HEK293 (cell line): ENCODE measurements around the gene ANKRD30A.

Source experiments
- CTCF ChIA-PET: fragments of 350-600 bp; formaldehyde crosslinking; extraction: SDS; loops from one replicate; lab custom pipeline; 2021; ENCODE audit warnings: antibody characterized with exemption; lab: Yijun Ruan, JAX
- POLR2A ChIA-PET: fragments of 300-600 bp; formaldehyde crosslinking; extraction: SDS; loops from one replicate; lab custom pipeline; 2020; ENCODE audit warnings: antibody characterized with exemption, inconsistent platforms; lab: Yijun Ruan, JAX
- H3K27ac ChIP-seq: fragments of 200-500 bp; sonication (Bioruptor generic); 2 replicates; pipeline ENCODE4 v1.5.1; 2014; ENCODE audit warnings: low read depth, low read length, control low read depth, inconsistent platforms; ENCODE audit errors: extremely low read depth
- H3K36me3 ChIP-seq, 2 experiments: fragments of 200-500 bp in 1 of 2; sonication (Bioruptor generic) in 1 of 2; 1 replicate in 1 of 2; 2 replicates in 1 of 2; pipeline ENCODE4 v1.5.1; 2014 to 2017; ENCODE audit warnings: inconsistent platforms in 2 of 2, low read length in 2 of 2; ENCODE audit not compliant: control insufficient read depth in 2 of 2, insufficient read depth in 1 of 2
- H3K4me1 ChIP-seq: fragments of 200-500 bp; sonication (Bioruptor generic); 2 replicates; pipeline ENCODE4 v1.5.1; 2014; ENCODE audit warnings: mild to moderate bottlenecking, low read length, inconsistent platforms; ENCODE audit not compliant: control insufficient read depth, insufficient read depth
- H3K4me3 ChIP-seq: 2 replicates; pipeline ENCODE4 v1.5.1; 2011; ENCODE audit warnings: low read depth, mild to moderate bottlenecking, control low read depth, low read length, moderate library complexity
- H3K9me3 ChIP-seq: fragments of 200-500 bp; sonication (Bioruptor generic); 2 replicates; pipeline ENCODE4 v1.5.1; 2014; ENCODE audit warnings: low read depth, low read length, inconsistent platforms; ENCODE audit not compliant: control insufficient read depth, insufficient read depth
- SP2 ChIP-seq: fragments of 450-650 bp; formaldehyde crosslinking; IDR thresholded peaks from 2 replicates; pipeline ENCODE4 v1.5.1; 2016; ENCODE audit warnings: missing biosample characterization, missing genetic modification characterization
- ZFP41 ChIP-seq: fragments of 450-650 bp; formaldehyde crosslinking; IDR thresholded peaks from 2 replicates; pipeline ENCODE4 v1.5.1; 2016; ENCODE audit warnings: missing biosample characterization, missing genetic modification characterization, borderline replicate concordance
- ZNF23 ChIP-seq: fragments of 450-650 bp; formaldehyde crosslinking; IDR thresholded peaks from 2 replicates; pipeline ENCODE4 v1.5.1; 2016; ENCODE audit warnings: missing biosample characterization, missing genetic modification characterization, borderline replicate concordance
- ZNF248 ChIP-seq: fragments of 450-650 bp; formaldehyde crosslinking; IDR thresholded peaks from 2 replicates; pipeline ENCODE4 v1.5.1; 2017; ENCODE audit warnings: missing biosample characterization, missing genetic modification characterization
- ZNF266 ChIP-seq: fragments of 450-650 bp; formaldehyde crosslinking; IDR thresholded peaks from 2 replicates; pipeline ENCODE4 v1.5.1; 2016; ENCODE audit warnings: missing biosample characterization, missing genetic modification characterization, low read depth
- ZNF473 ChIP-seq: fragments of 450-650 bp; formaldehyde crosslinking; IDR thresholded peaks from 2 replicates; pipeline ENCODE4 v1.5.1; 2017; ENCODE audit warnings: missing biosample characterization, missing genetic modification characterization
- ZNF488 ChIP-seq: fragments of 450-650 bp; formaldehyde crosslinking; IDR thresholded peaks from 2 replicates; pipeline ENCODE4 v1.5.1; 2016; ENCODE audit warnings: missing biosample characterization, missing genetic modification characterization
- ZNF777 ChIP-seq: fragments of 450-650 bp; formaldehyde crosslinking; IDR thresholded peaks from 2 replicates; pipeline ENCODE4 v1.5.1; 2017; ENCODE audit warnings: missing biosample characterization, missing genetic modification characterization, borderline replicate concordance
- TF ChIP-seq, protein P1 (sequence below): fragments of 450-650 bp; IDR thresholded peaks from 2 replicates; pipeline ENCODE4 v1.5.1; 2018; ENCODE audit warnings: missing biosample characterization, missing genetic modification characterization
- TF ChIP-seq, protein P2 (sequence below): fragments of 450-650 bp; formaldehyde crosslinking; conservative IDR thresholded peaks from 2 replicates; pipeline ENCODE4 v1.5.1; 2016; ENCODE audit warnings: low read depth, missing biosample characterization, missing genetic modification characterization
- TF ChIP-seq, protein P3 (sequence below): fragments of 450-650 bp; formaldehyde crosslinking; IDR thresholded peaks from 2 replicates; pipeline ENCODE4 v1.5.1; 2016; ENCODE audit warnings: missing biosample characterization, missing genetic modification characterization
- TF ChIP-seq, protein P4 (sequence below): fragments of 450-650 bp; formaldehyde crosslinking; IDR thresholded peaks from 2 replicates; pipeline ENCODE4 v1.5.1; 2017; ENCODE audit warnings: missing biosample characterization, missing genetic modification characterization
- TF ChIP-seq, protein P5 (sequence below): fragments of 450-650 bp; formaldehyde crosslinking; IDR thresholded peaks from 2 replicates; pipeline ENCODE4 v1.5.1; 2016; ENCODE audit warnings: missing biosample characterization, missing genetic modification characterization
- TF ChIP-seq, protein P6 (sequence below): fragments of 450-650 bp; formaldehyde crosslinking; IDR thresholded peaks from 2 replicates; pipeline ENCODE4 v1.5.1; 2016; ENCODE audit warnings: missing biosample characterization, missing genetic modification characterization

ANKRD30A gene

DNA sequence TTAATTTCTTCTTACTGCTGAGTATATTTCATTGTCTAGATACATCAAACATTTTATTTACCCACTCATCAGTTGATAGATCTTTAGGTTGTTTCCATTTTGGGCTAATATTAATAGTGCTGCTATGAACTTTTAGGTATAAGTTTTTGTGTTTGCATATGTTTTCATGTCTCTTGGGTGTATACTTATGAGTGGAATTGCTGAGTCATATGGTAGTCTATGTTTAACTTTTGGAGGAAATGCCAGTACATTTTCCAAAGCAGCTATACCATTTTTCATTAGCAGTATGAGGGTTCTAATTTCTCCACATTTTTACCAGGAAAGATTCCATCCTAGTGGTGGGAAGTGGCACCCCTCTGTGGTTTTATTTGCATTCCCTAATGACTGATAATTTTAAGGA lies 101.1 kb downstream of the ANKRD30A start:
- H3K9me3 ChIP-seq: no peaks in the 10 kb centered on the region
- ChIA-PET CTCF (no interaction called here), POLR2A (no interaction called here)
- no peaks in the 10 kb centered on the region for H3K4me1 ChIP-seq
- TF ChIP-seq ZNF473 (tag by site-specific recombination) (no peak), ZNF266 (tag by site-specific recombination) (no peak), SP2 (no peak), ZNF488 (no peak), ZNF23 (tag by site-specific recombination) (no peak), ZNF777 (no peak)
- TF ChIP-seq, protein P1, sequence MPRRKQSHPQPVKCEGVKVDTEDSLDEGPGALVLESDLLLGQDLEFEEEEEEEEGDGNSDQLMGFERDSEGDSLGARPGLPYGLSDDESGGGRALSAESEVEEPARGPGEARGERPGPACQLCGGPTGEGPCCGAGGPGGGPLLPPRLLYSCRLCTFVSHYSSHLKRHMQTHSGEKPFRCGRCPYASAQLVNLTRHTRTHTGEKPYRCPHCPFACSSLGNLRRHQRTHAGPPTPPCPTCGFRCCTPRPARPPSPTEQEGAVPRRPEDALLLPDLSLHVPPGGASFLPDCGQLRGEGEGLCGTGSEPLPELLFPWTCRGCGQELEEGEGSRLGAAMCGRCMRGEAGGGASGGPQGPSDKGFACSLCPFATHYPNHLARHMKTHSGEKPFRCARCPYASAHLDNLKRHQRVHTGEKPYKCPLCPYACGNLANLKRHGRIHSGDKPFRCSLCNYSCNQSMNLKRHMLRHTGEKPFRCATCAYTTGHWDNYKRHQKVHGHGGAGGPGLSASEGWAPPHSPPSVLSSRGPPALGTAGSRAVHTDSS (tag by site-specific recombination): no peak
- TF ChIP-seq, protein P2, sequence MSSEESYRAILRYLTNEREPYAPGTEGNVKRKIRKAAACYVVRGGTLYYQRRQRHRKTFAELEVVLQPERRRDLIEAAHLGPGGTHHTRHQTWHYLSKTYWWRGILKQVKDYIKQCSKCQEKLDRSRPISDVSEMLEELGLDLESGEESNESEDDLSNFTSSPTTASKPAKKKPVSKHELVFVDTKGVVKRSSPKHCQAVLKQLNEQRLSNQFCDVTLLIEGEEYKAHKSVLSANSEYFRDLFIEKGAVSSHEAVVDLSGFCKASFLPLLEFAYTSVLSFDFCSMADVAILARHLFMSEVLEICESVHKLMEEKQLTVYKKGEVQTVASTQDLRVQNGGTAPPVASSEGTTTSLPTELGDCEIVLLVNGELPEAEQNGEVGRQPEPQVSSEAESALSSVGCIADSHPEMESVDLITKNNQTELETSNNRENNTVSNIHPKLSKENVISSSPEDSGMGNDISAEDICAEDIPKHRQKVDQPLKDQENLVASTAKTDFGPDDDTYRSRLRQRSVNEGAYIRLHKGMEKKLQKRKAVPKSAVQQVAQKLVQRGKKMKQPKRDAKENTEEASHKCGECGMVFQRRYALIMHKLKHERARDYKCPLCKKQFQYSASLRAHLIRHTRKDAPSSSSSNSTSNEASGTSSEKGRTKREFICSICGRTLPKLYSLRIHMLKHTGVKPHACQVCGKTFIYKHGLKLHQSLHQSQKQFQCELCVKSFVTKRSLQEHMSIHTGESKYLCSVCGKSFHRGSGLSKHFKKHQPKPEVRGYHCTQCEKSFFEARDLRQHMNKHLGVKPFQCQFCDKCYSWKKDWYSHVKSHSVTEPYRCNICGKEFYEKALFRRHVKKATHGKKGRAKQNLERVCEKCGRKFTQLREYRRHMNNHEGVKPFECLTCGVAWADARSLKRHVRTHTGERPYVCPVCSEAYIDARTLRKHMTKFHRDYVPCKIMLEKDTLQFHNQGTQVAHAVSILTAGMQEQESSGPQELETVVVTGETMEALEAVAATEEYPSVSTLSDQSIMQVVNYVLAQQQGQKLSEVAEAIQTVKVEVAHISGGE: no peak
- TF ChIP-seq, protein P3, sequence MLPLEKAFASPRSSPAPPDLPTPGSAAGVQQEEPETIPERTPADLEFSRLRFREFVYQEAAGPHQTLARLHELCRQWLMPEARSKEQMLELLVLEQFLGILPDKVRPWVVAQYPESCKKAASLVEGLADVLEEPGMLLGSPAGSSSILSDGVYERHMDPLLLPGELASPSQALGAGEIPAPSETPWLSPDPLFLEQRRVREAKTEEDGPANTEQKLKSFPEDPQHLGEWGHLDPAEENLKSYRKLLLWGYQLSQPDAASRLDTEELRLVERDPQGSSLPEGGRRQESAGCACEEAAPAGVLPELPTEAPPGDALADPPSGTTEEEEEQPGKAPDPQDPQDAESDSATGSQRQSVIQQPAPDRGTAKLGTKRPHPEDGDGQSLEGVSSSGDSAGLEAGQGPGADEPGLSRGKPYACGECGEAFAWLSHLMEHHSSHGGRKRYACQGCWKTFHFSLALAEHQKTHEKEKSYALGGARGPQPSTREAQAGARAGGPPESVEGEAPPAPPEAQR (tag by site-specific recombination): no peak
- TF ChIP-seq, protein P4, sequence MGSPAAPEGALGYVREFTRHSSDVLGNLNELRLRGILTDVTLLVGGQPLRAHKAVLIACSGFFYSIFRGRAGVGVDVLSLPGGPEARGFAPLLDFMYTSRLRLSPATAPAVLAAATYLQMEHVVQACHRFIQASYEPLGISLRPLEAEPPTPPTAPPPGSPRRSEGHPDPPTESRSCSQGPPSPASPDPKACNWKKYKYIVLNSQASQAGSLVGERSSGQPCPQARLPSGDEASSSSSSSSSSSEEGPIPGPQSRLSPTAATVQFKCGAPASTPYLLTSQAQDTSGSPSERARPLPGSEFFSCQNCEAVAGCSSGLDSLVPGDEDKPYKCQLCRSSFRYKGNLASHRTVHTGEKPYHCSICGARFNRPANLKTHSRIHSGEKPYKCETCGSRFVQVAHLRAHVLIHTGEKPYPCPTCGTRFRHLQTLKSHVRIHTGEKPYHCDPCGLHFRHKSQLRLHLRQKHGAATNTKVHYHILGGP (tag by site-specific recombination): no peak
- TF ChIP-seq, protein P5, sequence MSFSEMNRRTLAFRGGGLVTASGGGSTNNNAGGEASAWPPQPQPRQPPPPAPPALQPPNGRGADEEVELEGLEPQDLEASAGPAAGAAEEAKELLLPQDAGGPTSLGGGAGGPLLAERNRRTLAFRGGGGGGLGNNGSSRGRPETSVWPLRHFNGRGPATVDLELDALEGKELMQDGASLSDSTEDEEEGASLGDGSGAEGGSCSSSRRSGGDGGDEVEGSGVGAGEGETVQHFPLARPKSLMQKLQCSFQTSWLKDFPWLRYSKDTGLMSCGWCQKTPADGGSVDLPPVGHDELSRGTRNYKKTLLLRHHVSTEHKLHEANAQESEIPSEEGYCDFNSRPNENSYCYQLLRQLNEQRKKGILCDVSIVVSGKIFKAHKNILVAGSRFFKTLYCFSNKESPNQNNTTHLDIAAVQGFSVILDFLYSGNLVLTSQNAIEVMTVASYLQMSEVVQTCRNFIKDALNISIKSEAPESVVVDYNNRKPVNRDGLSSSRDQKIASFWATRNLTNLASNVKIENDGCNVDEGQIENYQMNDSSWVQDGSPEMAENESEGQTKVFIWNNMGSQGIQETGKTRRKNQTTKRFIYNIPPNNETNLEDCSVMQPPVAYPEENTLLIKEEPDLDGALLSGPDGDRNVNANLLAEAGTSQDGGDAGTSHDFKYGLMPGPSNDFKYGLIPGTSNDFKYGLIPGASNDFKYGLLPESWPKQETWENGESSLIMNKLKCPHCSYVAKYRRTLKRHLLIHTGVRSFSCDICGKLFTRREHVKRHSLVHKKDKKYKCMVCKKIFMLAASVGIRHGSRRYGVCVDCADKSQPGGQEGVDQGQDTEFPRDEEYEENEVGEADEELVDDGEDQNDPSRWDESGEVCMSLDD (tag by site-specific recombination): no peak
- H3K36me3 ChIP-seq: no peaks in the 10 kb centered on the region
- H3K4me3 ChIP-seq: no peak overlapping the region
- no peak overlapping the region for H3K27ac ChIP-seq

DNA sequence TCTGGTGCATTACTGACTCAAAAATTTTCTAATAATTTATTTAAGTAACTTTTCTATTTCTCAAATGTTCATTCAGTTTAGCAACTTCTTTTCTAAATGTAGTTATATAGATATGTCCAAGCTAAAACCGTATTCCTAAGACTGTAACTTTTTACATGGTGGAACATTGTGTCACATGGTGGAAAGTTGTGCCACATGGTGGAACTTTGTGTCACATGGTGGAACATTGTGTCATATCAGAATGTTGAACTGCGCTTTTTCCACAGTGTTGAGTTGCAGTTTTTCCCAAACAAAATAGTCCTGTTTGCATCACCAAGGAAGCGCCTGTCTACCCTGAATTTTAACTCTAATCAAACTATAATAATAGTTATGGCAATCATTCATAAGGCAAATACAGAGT lies 109.3 kb downstream of the ANKRD30A start:
- ChIA-PET CTCF (no interaction called here), POLR2A (no interaction called here)
- H3K9me3 ChIP-seq: no peaks in the 10 kb centered on the region
- no peak for TF ChIP-seq ZNF248
- TF ChIP-seq, protein P6, sequence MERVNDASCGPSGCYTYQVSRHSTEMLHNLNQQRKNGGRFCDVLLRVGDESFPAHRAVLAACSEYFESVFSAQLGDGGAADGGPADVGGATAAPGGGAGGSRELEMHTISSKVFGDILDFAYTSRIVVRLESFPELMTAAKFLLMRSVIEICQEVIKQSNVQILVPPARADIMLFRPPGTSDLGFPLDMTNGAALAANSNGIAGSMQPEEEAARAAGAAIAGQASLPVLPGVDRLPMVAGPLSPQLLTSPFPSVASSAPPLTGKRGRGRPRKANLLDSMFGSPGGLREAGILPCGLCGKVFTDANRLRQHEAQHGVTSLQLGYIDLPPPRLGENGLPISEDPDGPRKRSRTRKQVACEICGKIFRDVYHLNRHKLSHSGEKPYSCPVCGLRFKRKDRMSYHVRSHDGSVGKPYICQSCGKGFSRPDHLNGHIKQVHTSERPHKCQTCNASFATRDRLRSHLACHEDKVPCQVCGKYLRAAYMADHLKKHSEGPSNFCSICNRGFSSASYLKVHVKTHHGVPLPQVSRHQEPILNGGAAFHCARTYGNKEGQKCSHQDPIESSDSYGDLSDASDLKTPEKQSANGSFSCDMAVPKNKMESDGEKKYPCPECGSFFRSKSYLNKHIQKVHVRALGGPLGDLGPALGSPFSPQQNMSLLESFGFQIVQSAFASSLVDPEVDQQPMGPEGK: no peak
- no peak for TF ChIP-seq ZFP41
- TF ChIP-seq, protein P2: no peak

More for the DNA sequence above, 109.3 kb downstream of the ANKRD30A start:
- Histone ChIP-seq H3K4me3 (no peak overlapping the region), H3K36me3 (no peaks in the 10 kb centered on the region), H3K4me1 (no peaks in the 10 kb centered on the region), H3K27ac (no peak overlapping the region)
